AG04449 (cell line): ENCODE results near the gene GIMAP5.

Source experiments
- CTCF ChIA-PET: fragments of 350-600 bp; formaldehyde crosslinking; extraction: SDS; loops from one replicate; lab custom pipeline; 2021; ENCODE audit warnings: antibody characterized with exemption; lab: Yijun Ruan, JAX
- POLR2A ChIA-PET: fragments of 400-600, 350-600 bp; formaldehyde crosslinking; extraction: SDS; loops from one replicate; lab custom pipeline; 2020; ENCODE audit warnings: antibody characterized with exemption, inconsistent platforms; lab: Yijun Ruan, JAX
- DNase-seq: peaks from one replicate; pipeline ENCODE4 v3.0.0-alpha.2; 2010; ENCODE audit warnings: low read depth, low spot score
- H3K4me3 ChIP-seq: 2 replicates; pipeline ENCODE4 v1.5.1; 2011; ENCODE audit warnings: low read depth, mild to moderate bottlenecking, control low read depth, low read length
- CTCF ChIP-seq: IDR thresholded peaks from one replicate; pipeline ENCODE4 v1.5.1; 2011; ENCODE audit warnings: mild to moderate bottlenecking, moderate library complexity, low read length, control low read depth, inconsistent platforms; ENCODE audit not compliant: insufficient read depth; ENCODE audit errors: missing control alignments

The GIMAP5 gene

GRCh38 chr7:150745876-150746275 lies 8.7 kb downstream of the GIMAP5 start:
- DNase-seq: no peak
- no peak for TF ChIP-seq CTCF
- POLR2A ChIA-PET: no interaction called here
- CTCF ChIA-PET: no interaction called here
- no peak overlapping the region for H3K4me3 ChIP-seq

- H3K4me3 ChIP-seq: no peak overlapping the region
- CTCF ChIA-PET: no interaction called here
- no peak for DNase-seq
- no peak for TF ChIP-seq CTCF
- POLR2A ChIA-PET: no interaction called here
These were observed 9.7 kb downstream of the GIMAP5 start for GRCh38 chr7:150746921-150747320.

GRCh38 chr7:150748376-150748775 lies 11.2 kb downstream of the GIMAP5 start:
- H3K4me3 ChIP-seq: no peak overlapping the region
- CTCF ChIA-PET: no interaction called here
- no peak for DNase-seq
- POLR2A ChIA-PET: no interaction called here
- no peak for TF ChIP-seq CTCF

GRCh38 chr7:150751702-150752101 lies 14.5 kb downstream of the GIMAP5 start:
- CTCF ChIA-PET: no interaction called here
- TF ChIP-seq CTCF: no peak
- no peak for DNase-seq
- no peak overlapping the region for H3K4me3 ChIP-seq
- POLR2A ChIA-PET: no interaction called here

GRCh38 chr7:150753239-150753638 lies 16.0 kb downstream of the GIMAP5 start:
- no peak for TF ChIP-seq CTCF
- CTCF ChIA-PET: no interaction called here
- no peak overlapping the region for H3K4me3 ChIP-seq
- no peak for DNase-seq
- POLR2A ChIA-PET: no interaction called here

GRCh38 chr7:150753826-150754603 lies 16.8 kb downstream of the GIMAP5 start:
- TF ChIP-seq CTCF: no peak
- ChIA-PET POLR2A (no interaction called here), CTCF (no interaction called here)
- no peak for DNase-seq
- H3K4me3 ChIP-seq: no peak overlapping the region
